ENCODE data around the gene UGT1A4. TPM values are rescaled to one million over a fixed set of nuclear protein-coding genes. Genes with fewer than 3 reads are reported as not detected.

The UGT1A4 gene
- total and polyA plus RNA-seq, 10 of the 15 experiments (the other 5 are each of a cell fraction or from before 2014, with no cell fraction given), result not detected

GRCh38 chr2:233746475-233747282, 28.1 kb downstream of the UGT1A4 start:
- H3K79me2 ChIP-seq (ENCODE audit: control insufficient read depth, insufficient read depth, low read length), result no peaks in the 10 kb centered on the region
- BruUV-seq (replicated peaks), result no TSS peak
- no peak overlapping the region for H3K4me3 ChIP-seq
- 48% methylated on average over 10 of the region's 10 CpGs for WGBS (ENCODE audit: insufficient coverage, insufficient replicate concordance, low lambda C conversion rate, missing lambda C conversion rate)
- H3K4me1 ChIP-seq (ENCODE audit: control insufficient read depth, insufficient read depth, low read length), result no peaks in the 10 kb centered on the region
- in situ Hi-C loops (cut with MboI), result no loop called here
- H3K9me3 ChIP-seq (replicated peaks; ENCODE audit: control insufficient read depth, insufficient read depth, low read length), result no peaks in the 10 kb centered on the region; the same call in 2 of the 3 replicates
- POLR2A ChIA-PET, result no interaction called here
- H3K27me3 ChIP-seq (replicated peaks in 1 of 2; ENCODE audit: control insufficient read depth in 2 of 2, insufficient read depth in 2 of 2, low read length in 1 of 2), result no peaks in the 10 kb centered on the region
- no peak for TF ChIP-seq NFYA (IDR thresholded peaks at IDR 0.05; ENCODE audit: borderline replicate concordance, low read depth, low read length)
- TF ChIP-seq NR2C2 (IDR thresholded peaks at IDR 0.05; ENCODE audit: borderline replicate concordance, control insufficient read depth, insufficient read length, low read depth), result no peak
- TF ChIP-seq EGR1 (IDR thresholded peaks at IDR 0.05; ENCODE audit: borderline replicate concordance in 1 of 2, low read depth in 2 of 2, low read length in 2 of 2), result no peak
- TF ChIP-seq GABPA (IDR thresholded peaks at IDR 0.05; ENCODE audit: low read depth), result no peak
- TF ChIP-seq, protein P1, sequence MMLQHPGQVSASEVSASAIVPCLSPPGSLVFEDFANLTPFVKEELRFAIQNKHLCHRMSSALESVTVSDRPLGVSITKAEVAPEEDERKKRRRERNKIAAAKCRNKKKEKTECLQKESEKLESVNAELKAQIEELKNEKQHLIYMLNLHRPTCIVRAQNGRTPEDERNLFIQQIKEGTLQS (IDR thresholded peaks at IDR 0.05; ENCODE audit: borderline replicate concordance, extremely low read depth, low read depth, low read length), result no peak
- TF ChIP-seq SP1 (IDR thresholded peaks at IDR 0.05; ENCODE audit: low read depth, low read length), result no peak
- no peak for TF ChIP-seq POLR2A (IDR thresholded peaks at IDR 0.05; ENCODE audit: low read depth, low read length)
- no peak for TF ChIP-seq TBL1XR1 (IDR thresholded peaks at IDR 0.05; ENCODE audit: low read depth, low read length)
- no peak for TF ChIP-seq IKZF1 (conservative IDR thresholded peaks at IDR 0.05)
- no peak for TF ChIP-seq PAX8 (IDR thresholded peaks at IDR 0.05)
- TF ChIP-seq TARDBP (IDR thresholded peaks at IDR 0.05; ENCODE audit: borderline replicate concordance), result no peak
- no peak for TF ChIP-seq STAT3 (IDR thresholded peaks at IDR 0.05; ENCODE audit: low read depth, low read length)
- no peak for TF ChIP-seq FOXK2 (IDR thresholded peaks at IDR 0.05)
- TF ChIP-seq MTA3 (IDR thresholded peaks at IDR 0.05; ENCODE audit: borderline replicate concordance, low read length), result no peak
- TF ChIP-seq RCOR1 (conservative IDR thresholded peaks at IDR 0.05; ENCODE audit: low read depth, low read length), result no peak
- CTCF ChIA-PET, result no interaction called here
- RAD21 ChIA-PET (ENCODE audit: unreplicated experiment), result no interaction called here
- ATAC-seq (no peak), FAIRE-seq (no peak), DNase-seq (ENCODE audit: low read depth, low spot score) (no peak)
- SMC1A ChIA-PET (ENCODE audit: uncharacterized antibody, unreplicated experiment), result no interaction called here
- no peaks in the 10 kb centered on the region for H3K36me3 ChIP-seq (ENCODE audit: control insufficient read depth in 2 of 2, insufficient read depth in 2 of 2, low read length in 1 of 2)
- H3K9ac ChIP-seq (ENCODE audit: control insufficient read depth, insufficient read depth, low read length), result no peak overlapping the region
- no peak overlapping the region for H3K4me2 ChIP-seq (ENCODE audit: control insufficient read depth, insufficient read depth)
- intact Hi-C loops (cut with micrococcal nuclease; ENCODE audit: unreplicated experiment), result no loop called here
- no peak overlapping the region for H2AFZ ChIP-seq (ENCODE audit: control insufficient read depth, low read depth, low read length)
- no peaks in the 10 kb centered on the region for H4K20me1 ChIP-seq (ENCODE audit: control insufficient read depth, insufficient read depth)
- no peak overlapping the region for H3K27ac ChIP-seq (ENCODE audit: control insufficient read depth, insufficient read depth)

Data from GM12878 (cell line).